ENCODE measurements around the gene GNAQ. TPM values are rescaled to one million over a fixed set of nuclear protein-coding genes. Genes with fewer than 3 reads are reported as not detected.

Gene GNAQ
- total RNA-seq, 4 donors from 2014 or later = 64.0 to 80.4 (median 69.2) TPM

- Histone ChIP-seq H3K27ac (replicated peaks in 1 of 4) (no peak overlapping the region), H3K27me3 (no peaks in the 10 kb centered on the region), H3K4me1 (peaks cover 0 to 18% (median 9%) of the 10 kb centered on the region in 4 donors), H3K4me3 (no peak overlapping the region), H3K36me3 (no peaks in the 10 kb centered on the region), H3K9me3 (no peaks in the 10 kb centered on the region)
- no peak for TF ChIP-seq POLR2AphosphoS5 (IDR thresholded peaks at IDR 0.05)
- no peak for TF ChIP-seq EP300 (IDR thresholded peaks at IDR 0.05)
- no peak for TF ChIP-seq CTCF (IDR thresholded peaks at IDR 0.05)
- no peak for TF ChIP-seq POLR2A (IDR thresholded peaks at IDR 0.05; ENCODE audit: low read depth)
- intact Hi-C loops (cut with DNase I) = no loop called here
- DNase-seq (ENCODE audit: extremely low spot score) = no peak
- 81% methylated on average over 4 of the region's 4 CpGs for WGBS
These were observed 317.5 kb downstream of the GNAQ start for GRCh38 chr9:77714077-77714549.

- no peak for TF ChIP-seq EP300 (IDR thresholded peaks at IDR 0.05)
- no peak for TF ChIP-seq CTCF (IDR thresholded peaks at IDR 0.05)
- TF ChIP-seq POLR2AphosphoS5 (IDR thresholded peaks at IDR 0.05) = no peak
- TF ChIP-seq POLR2A (IDR thresholded peaks at IDR 0.05; ENCODE audit: low read depth) = no peak
These were observed 319.0 kb downstream of the GNAQ start for GRCh38 chr9:77712533-77713130.

GRCh38 chr9:77710965-77711648 lies 320.5 kb downstream of the GNAQ start:
- H3K9me3 ChIP-seq = no peaks in the 10 kb centered on the region
- no peaks in the 10 kb centered on the region for H3K36me3 ChIP-seq
- no peak overlapping the region for H3K27ac ChIP-seq (replicated peaks in 1 of 4)
- no peak for TF ChIP-seq POLR2A (IDR thresholded peaks at IDR 0.05; ENCODE audit: low read depth)
- TF ChIP-seq POLR2AphosphoS5 (IDR thresholded peaks at IDR 0.05) = no peak
- no peak for TF ChIP-seq EP300 (IDR thresholded peaks at IDR 0.05)
- TF ChIP-seq CTCF (IDR thresholded peaks at IDR 0.05) = no peak
- peaks cover 0 to 23% (median 12%) of the 10 kb centered on the region in 4 donors for H3K4me1 ChIP-seq
- WGBS = 90% methylated on average over 1 of the region's 1 CpG
- intact Hi-C loops (cut with DNase I) = no loop called here
- H3K27me3 ChIP-seq = no peaks in the 10 kb centered on the region
- H3K4me3 ChIP-seq = no peak overlapping the region
- DNase-seq (ENCODE audit: extremely low spot score) = no peak

More at GRCh38 chr9:77712533-77713130, 319.0 kb downstream of the GNAQ start:
- Histone ChIP-seq H3K36me3 (no peaks in the 10 kb centered on the region), H3K27me3 (no peaks in the 10 kb centered on the region), H3K4me1 (peaks cover 0 to 20% (median 10%) of the 10 kb centered on the region in 4 donors), H3K9me3 (no peaks in the 10 kb centered on the region), H3K4me3 (no peak overlapping the region), H3K27ac (replicated peaks in 1 of 4) (no peak overlapping the region)
- intact Hi-C loops (cut with DNase I) = no loop called here
- no peak for DNase-seq (ENCODE audit: extremely low spot score)
- WGBS = 56% methylated on average over 9 of the region's 9 CpGs

- Histone ChIP-seq H3K27me3 (no peaks in the 10 kb centered on the region), H3K36me3 (no peaks in the 10 kb centered on the region), H3K9me3 (no peaks in the 10 kb centered on the region), H3K4me1 (peaks cover 0 to 23% (median 12%) of the 10 kb centered on the region in 4 donors), H3K4me3 (no peak overlapping the region), H3K27ac (replicated peaks in 1 of 4) (no peak overlapping the region)
- intact Hi-C loops (cut with DNase I) = no loop called here
- WGBS = 75% methylated on average over 2 of the region's 2 CpGs
- DNase-seq (ENCODE audit: extremely low spot score) = no peak
- TF ChIP-seq POLR2A (IDR thresholded peaks at IDR 0.05; ENCODE audit: low read depth) = no peak
- TF ChIP-seq EP300 (IDR thresholded peaks at IDR 0.05) = no peak
- no peak for TF ChIP-seq CTCF (IDR thresholded peaks at IDR 0.05)
- no peak for TF ChIP-seq POLR2AphosphoS5 (IDR thresholded peaks at IDR 0.05)
These were observed 321.3 kb downstream of the GNAQ start for GRCh38 chr9:77710316-77710715.
